Cardiac fibroblast (primary cell): ENCODE measurements around the gene NCL.

Source experiments
- DNase-seq, 2 donors: peaks; one replicate each; pipeline versions ENCODE4 v3.0.0 to v3.0.0-alpha.2; 2010; ENCODE audit warnings: low read depth in 2 of 2
- H3K4me3 ChIP-seq, 2 donors: replicated peaks in 1 of 2; 1 replicate in 1 of 2; 2 replicates in 1 of 2; pipeline ENCODE4 v1.5.1; 2011; ENCODE audit warnings: low read depth in 2 of 2, low read length in 2 of 2, mild to moderate bottlenecking in 2 of 2, moderate library complexity in 1 of 2
- TF ChIP-seq, protein P1 (sequence below): IDR thresholded peaks from one replicate; pipeline ENCODE4 v1.5.1; 2011; ENCODE audit warnings: low read depth, mild to moderate bottlenecking, low read length, inconsistent platforms

Gene NCL

DNA sequence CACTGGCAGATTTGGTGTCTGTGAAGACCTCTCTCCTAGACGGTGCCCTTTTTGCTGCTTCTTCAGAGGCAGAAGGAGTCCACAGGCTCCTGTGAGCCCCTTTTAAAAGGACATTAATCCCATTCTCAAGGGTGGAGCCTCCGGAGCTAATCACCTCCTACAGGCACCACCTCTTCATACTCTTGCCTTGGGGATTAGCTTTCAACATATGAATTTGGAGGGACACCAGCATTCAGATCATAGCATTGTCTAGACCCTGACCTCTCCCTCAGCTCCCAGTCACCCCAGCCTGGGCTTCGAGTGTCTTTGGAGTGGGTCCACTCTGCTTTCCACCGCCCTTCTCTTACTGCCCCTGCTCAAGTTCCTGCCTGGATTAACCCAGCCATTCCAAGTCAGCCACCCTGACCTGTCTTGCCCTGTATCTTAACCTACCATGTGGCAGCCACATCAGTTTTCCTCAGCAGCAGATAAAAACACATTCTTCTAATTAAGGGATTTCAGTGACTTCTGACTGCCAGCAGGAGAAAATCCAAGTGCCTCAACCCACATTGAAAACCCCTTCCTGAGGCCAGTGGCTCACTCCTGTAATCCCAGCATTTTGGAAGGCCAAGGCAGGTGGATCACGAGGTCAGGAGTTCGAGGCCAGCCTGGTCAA is 6.1 kb upstream of the NCL start:
- no peak for DNase-seq
- no peak overlapping the region for H3K4me3 ChIP-seq
- TF ChIP-seq, protein P1, sequence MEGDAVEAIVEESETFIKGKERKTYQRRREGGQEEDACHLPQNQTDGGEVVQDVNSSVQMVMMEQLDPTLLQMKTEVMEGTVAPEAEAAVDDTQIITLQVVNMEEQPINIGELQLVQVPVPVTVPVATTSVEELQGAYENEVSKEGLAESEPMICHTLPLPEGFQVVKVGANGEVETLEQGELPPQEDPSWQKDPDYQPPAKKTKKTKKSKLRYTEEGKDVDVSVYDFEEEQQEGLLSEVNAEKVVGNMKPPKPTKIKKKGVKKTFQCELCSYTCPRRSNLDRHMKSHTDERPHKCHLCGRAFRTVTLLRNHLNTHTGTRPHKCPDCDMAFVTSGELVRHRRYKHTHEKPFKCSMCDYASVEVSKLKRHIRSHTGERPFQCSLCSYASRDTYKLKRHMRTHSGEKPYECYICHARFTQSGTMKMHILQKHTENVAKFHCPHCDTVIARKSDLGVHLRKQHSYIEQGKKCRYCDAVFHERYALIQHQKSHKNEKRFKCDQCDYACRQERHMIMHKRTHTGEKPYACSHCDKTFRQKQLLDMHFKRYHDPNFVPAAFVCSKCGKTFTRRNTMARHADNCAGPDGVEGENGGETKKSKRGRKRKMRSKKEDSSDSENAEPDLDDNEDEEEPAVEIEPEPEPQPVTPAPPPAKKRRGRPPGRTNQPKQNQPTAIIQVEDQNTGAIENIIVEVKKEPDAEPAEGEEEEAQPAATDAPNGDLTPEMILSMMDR = no peak

DNA sequence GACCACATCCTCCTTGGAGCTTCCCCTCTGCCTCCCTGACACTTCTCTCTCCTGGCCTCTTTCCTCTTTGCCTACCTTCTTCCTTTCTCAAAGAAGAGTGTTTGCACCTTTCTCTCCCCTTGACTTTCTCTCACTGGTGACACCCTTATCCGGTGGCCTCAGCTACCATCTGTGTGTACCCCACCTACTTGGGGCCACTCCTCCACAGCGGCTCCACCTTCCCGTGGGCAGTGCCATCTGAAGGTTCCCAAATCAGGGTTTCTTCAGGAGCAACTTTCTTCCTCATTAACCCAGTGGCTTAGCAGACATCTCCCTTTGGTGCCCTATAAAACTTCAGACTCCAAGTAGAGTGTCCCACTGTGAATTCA is 5.3 kb upstream of the NCL start:
- no peak for DNase-seq
- no peak overlapping the region for H3K4me3 ChIP-seq
- TF ChIP-seq, protein P1 = no peak

DNA sequence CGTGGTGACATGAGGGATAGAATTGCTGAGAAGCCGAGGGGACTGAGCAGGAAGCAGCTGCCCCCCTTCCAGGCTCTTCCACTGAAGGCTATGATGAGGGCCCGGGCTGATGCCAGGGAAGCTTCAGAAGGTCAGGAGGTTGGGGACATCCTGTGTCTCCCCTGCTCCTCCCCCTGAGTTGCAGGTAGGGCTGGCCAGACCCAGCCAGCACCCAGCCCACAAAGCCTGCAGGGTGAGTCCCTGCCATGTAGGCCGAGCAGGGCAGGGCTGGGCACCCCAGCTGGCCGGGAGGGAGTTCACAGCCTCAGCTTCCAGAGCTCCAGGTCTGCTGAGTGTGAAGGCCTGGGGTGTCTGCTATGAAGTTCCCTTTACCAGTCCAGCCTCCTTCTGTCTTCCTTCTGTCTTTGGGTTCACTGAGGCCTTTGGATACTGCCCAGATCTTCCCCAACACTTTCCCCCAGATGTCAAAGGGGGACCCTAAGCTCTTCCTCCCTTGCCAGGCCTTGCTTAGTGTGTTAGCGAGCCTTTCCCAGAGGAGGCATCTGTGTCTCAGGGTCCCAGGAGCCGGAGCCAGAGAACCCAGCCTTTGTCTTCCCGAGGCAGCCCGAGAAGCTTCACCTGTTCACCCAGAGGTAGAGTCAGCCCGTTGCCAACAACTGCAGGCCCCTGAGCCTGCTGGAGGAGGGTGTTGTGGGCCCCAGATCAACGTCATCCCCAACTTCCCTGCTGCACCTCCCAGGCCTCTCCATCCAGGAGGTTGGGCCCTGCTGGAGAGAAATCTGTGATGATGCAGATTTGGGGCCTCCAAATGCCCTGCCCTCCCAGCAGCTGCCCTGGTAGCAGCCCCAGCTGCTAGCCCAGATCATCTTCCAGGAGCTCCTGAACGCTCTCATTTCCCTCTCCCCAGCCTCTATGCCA is 3.6 kb upstream of the NCL start:
- DNase-seq = no peak
- no peak overlapping the region for H3K4me3 ChIP-seq
- TF ChIP-seq, protein P1 = no peak

DNA sequence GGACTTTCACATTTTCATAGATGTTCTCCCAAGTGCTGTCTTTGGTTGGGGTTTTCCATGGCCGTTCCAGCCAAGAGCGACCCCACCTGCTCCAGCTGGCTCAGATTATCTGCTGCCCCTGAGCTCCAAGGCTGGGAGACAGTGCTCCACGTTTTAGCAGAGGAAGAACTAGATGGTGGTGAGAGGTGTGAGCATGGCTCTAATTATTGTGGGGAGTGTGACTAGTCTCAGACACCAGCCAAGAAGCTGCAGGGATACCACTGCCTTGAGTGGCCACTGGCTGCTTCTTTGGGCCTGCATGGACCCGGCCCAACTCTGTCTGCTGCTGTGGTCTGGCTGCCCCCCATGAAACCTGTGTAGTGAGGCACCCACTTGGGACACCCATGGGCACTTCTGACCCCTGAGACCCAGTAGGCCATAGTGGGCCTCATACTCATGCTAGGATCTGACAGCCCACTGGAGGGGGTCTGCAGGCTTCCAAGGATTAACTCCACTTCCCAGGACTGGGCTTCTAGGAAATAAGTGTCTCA is 2.8 kb upstream of the NCL start:
- DNase-seq = no peak
- TF ChIP-seq, protein P1 = no peak
- H3K4me3 ChIP-seq = no peak overlapping the region

DNA sequence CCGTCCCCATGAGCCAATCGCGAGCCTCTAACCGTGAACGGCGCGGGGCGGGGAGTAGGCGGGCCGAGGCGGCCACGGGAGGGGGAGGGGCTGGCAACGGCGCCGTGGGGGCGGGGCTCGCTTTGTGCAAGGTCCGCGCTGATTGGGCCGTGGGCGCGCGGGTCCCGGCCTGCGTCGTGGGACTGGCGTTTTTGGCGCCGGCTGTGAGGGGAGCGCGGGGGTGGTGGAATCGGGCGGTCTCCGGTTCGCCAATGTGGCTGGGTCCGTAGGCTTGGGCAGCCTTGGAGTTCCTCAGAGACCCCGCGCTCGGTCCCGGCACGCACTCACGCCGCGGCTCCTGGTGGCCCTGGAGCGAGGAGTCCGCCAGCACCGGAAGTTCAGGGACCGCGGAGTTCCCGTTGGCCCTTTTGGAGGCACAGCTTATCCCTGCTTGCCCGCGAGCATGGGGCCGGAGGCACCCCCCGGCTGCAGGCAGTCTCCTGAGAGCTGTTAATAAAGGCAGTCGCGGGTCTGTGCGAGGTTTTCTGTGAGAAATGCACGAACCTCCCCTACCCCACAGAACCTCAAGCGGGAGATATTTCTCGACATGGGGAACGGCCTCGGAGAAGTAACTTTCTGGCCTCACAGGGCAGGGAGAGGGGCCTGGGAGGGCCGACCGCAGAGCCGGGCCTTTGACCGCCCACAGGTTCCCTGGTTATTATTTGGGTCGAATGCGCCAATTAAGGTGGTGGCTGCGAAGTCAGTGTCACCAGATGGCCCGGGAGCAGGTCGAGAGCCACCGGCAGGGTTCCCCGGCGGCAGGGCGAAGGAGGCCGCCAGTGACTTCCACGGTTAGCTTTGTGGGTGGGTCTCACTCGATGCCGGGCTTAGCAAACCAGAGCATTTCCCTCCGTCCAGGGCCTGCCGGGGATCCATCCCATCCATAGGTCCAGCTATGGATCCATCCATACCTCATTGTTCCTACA is 574 bp upstream of the NCL start:
- TF ChIP-seq, protein P1 = no peak
- DNase-seq = peak in 1 of 2 donors; percentile 98

DNA sequence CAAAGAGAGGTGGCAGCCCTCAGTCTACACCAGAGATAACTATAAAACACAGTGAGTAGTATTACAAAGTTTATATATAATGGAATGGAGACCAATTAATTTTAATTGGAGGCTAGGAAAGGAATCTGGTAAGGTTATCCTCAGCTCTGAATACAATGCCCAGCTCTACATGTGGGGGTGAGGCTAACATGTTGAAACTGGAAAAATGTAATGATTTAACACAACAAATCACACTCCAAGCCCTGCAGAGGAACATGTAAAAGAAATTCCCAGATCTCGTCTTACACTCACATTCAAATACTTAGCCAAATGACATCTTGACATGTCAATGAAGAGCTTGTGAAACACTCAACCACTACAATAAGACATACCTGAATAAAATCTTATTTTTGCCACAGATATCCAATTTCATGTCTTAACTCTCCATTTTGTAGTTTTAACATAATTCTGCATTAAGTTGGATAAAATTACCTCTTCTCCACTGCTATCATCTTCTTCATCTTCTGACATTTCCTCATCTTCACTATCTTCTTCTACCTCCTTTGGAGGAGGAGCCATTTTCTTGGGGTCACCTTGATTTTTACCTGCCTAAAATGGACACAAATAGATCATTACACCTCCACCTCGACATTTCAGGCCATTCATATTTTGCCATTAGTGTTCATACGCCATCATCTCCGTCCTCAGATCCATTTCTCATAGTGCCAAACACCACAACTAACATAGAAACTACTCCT is 1.4 kb downstream of the NCL start:
- peak overlapping the region; percentile 100 for H3K4me3 ChIP-seq
- TF ChIP-seq, protein P1 = no peak
- no peak for DNase-seq

More for the DNA sequence above, 574 bp upstream of the NCL start:
- peak overlapping the region; percentile 76 to 77 for H3K4me3 ChIP-seq
